Urinary bladder (tissue), 4 donors: Measurements from ENCODE around the gene WNT7B. TPM values are rescaled to one million over a fixed set of nuclear protein-coding genes. Genes with fewer than 3 reads are reported as not detected.
A peak's percentile ranks its signal among the peaks of the same experiment; 100 is the strongest.

Experiments
- DNase-seq: peaks from one replicate; pipeline ENCODE4 v3.0.0-alpha.2; 2015; ENCODE audit errors: extremely low spot score
- H3K27ac ChIP-seq: one replicate; pipeline ENCODE4 v1.5.1; 2013; ENCODE audit warnings: low read depth, mild to moderate bottlenecking, moderate library complexity
- H3K36me3 ChIP-seq: one replicate; pipeline ENCODE4 v1.6.1; 2013; ENCODE audit warnings: mild to moderate bottlenecking, moderate library complexity; ENCODE audit not compliant: insufficient read depth
- H3K4me1 ChIP-seq: one replicate; pipeline ENCODE4 v1.6.1; 2013; ENCODE audit warnings: mild to moderate bottlenecking, moderate library complexity; ENCODE audit not compliant: insufficient read depth
- H3K4me3 ChIP-seq: one replicate; pipeline ENCODE4 v1.5.1; 2013; ENCODE audit warnings: low read depth, low read length
- WGBS: extraction: QIAGEN DNeasy Blood & Tissue Kit; methylation state at CpG from one replicate; pipeline ENCODE4 v1.1.7; 2013; 5-methylcytosine and 5-hydroxymethylcytosine counted together
- polyA plus RNA-seq: library from polyadenylated mRNA; stranded (reverse); fragments of 200-250 nt; gene quantifications from one replicate; pipeline ENCODE4 v1.2.3, GENCODE V29; 2013
- total RNA-seq: library from RNA; depleted of rRNA; stranded (reverse); fragments of >200 nt; gene quantifications from one replicate; pipeline ENCODE4 v1.2.3, GENCODE V29; 2014
- donor health status: healthy with polysubstance abuse.
- donor health status: healthy.

Gene WNT7B
- total and polyA plus RNA-seq, 2 donors = 3.1 to 4.1 TPM

GRCh38 chr22:45938913-45939312 is 38.0 kb downstream of the WNT7B start:
- no peak for DNase-seq
- H3K4me1 ChIP-seq = no peaks in the 10 kb centered on the region
- no peak overlapping the region for H3K4me3 ChIP-seq
- H3K36me3 ChIP-seq = no peaks in the 10 kb centered on the region
- no peak overlapping the region for H3K27ac ChIP-seq
- 90% methylated on average over 3 of the region's 3 CpGs for WGBS

- Histone ChIP-seq H3K4me1 (no peaks in the 10 kb centered on the region), H3K27ac (no peak overlapping the region), H3K36me3 (no peaks in the 10 kb centered on the region), H3K4me3 (no peak overlapping the region)
- no peak for DNase-seq
- 96% methylated on average over 8 of the region's 8 CpGs for WGBS
Observed at GRCh38 chr22:45937960-45938359, 39.0 kb downstream of the WNT7B start.

- H3K4me3 ChIP-seq = no peak overlapping the region
- H3K4me1 ChIP-seq = no peaks in the 10 kb centered on the region
- H3K36me3 ChIP-seq = no peaks in the 10 kb centered on the region
- no peak overlapping the region for H3K27ac ChIP-seq
- DNase-seq = no peak
- 83% methylated on average over 6 of the region's 6 CpGs for WGBS
Observed at GRCh38 chr22:45935573-45935972, 41.4 kb downstream of the WNT7B start.

- WGBS = 24% methylated on average over 27 of the region's 27 CpGs
- Histone ChIP-seq H3K27ac (no peak overlapping the region), H3K4me1 (no peaks in the 10 kb centered on the region), H3K36me3 (no peaks in the 10 kb centered on the region), H3K4me3 (no peak overlapping the region)
- DNase-seq = peak; percentile 42
Observed at GRCh38 chr22:45934659-45935341, 42.2 kb downstream of the WNT7B start.

- H3K4me1 ChIP-seq = no peaks in the 10 kb centered on the region
- no peaks in the 10 kb centered on the region for H3K36me3 ChIP-seq
- H3K27ac ChIP-seq = no peak overlapping the region
- no peak for DNase-seq
- H3K4me3 ChIP-seq = no peak overlapping the region
- 75% methylated on average over 6 of the region's 6 CpGs for WGBS
Observed at GRCh38 chr22:45934168-45934564, 42.8 kb downstream of the WNT7B start.

GRCh38 chr22:45933506-45934167 is 43.3 kb downstream of the WNT7B start:
- WGBS = 86% methylated on average over 18 of the region's 18 CpGs
- Histone ChIP-seq H3K27ac (no peak overlapping the region), H3K4me1 (no peaks in the 10 kb centered on the region), H3K36me3 (no peaks in the 10 kb centered on the region), H3K4me3 (no peak overlapping the region)
- DNase-seq = no peak

- H3K4me3 ChIP-seq = no peak overlapping the region
- WGBS = 75% methylated on average over 6 of the region's 6 CpGs
- DNase-seq = no peak
- H3K36me3 ChIP-seq = no peaks in the 10 kb centered on the region
- H3K4me1 ChIP-seq = no peaks in the 10 kb centered on the region
- H3K27ac ChIP-seq = no peak overlapping the region
Observed at GRCh38 chr22:45932071-45932470, 44.9 kb downstream of the WNT7B start.

GRCh38 chr22:45931042-45931441 is 45.9 kb downstream of the WNT7B start:
- Histone ChIP-seq H3K36me3 (no peaks in the 10 kb centered on the region), H3K4me1 (no peaks in the 10 kb centered on the region), H3K4me3 (no peak overlapping the region), H3K27ac (no peak overlapping the region)
- DNase-seq = no peak
- 82% methylated on average over 38 of the region's 38 CpGs for WGBS

- H3K4me1 ChIP-seq = no peaks in the 10 kb centered on the region
- no peak overlapping the region for H3K27ac ChIP-seq
- DNase-seq = peak; percentile 15
- H3K36me3 ChIP-seq = no peaks in the 10 kb centered on the region
- 46% methylated on average over 14 of the region's 14 CpGs for WGBS
- H3K4me3 ChIP-seq = no peak overlapping the region
Observed at GRCh38 chr22:45930324-45930723, 46.6 kb downstream of the WNT7B start.

GRCh38 chr22:45929649-45930048 is 47.3 kb downstream of the WNT7B start:
- H3K4me1 ChIP-seq = no peaks in the 10 kb centered on the region
- no peaks in the 10 kb centered on the region for H3K36me3 ChIP-seq
- DNase-seq = no peak
- H3K27ac ChIP-seq = no peak overlapping the region
- 88% methylated on average over 4 of the region's 4 CpGs for WGBS
- no peak overlapping the region for H3K4me3 ChIP-seq

- DNase-seq = no peak
- H3K27ac ChIP-seq = no peak overlapping the region
- 83% methylated on average over 10 of the region's 10 CpGs for WGBS
- no peak overlapping the region for H3K4me3 ChIP-seq
- H3K36me3 ChIP-seq = no peaks in the 10 kb centered on the region
- H3K4me1 ChIP-seq = no peaks in the 10 kb centered on the region
Observed at GRCh38 chr22:45928726-45929368, 48.1 kb downstream of the WNT7B start.

GRCh38 chr22:45927059-45927458 is 49.9 kb downstream of the WNT7B start:
- no peak for DNase-seq
- no peak overlapping the region for H3K4me3 ChIP-seq
- H3K36me3 ChIP-seq = no peaks in the 10 kb centered on the region
- no peak overlapping the region for H3K27ac ChIP-seq
- H3K4me1 ChIP-seq = no peaks in the 10 kb centered on the region
- WGBS = 83% methylated on average over 9 of the region's 9 CpGs

GRCh38 chr22:45926433-45926832 is 50.5 kb downstream of the WNT7B start:
- WGBS = 86% methylated on average over 11 of the region's 11 CpGs
- H3K4me1 ChIP-seq = no peaks in the 10 kb centered on the region
- H3K36me3 ChIP-seq = no peaks in the 10 kb centered on the region
- DNase-seq = no peak
- no peak overlapping the region for H3K4me3 ChIP-seq
- H3K27ac ChIP-seq = no peak overlapping the region

- Histone ChIP-seq H3K4me1 (no peaks in the 10 kb centered on the region), H3K27ac (no peak overlapping the region), H3K36me3 (no peaks in the 10 kb centered on the region), H3K4me3 (no peak overlapping the region)
- DNase-seq = no peak
- WGBS = 87% methylated on average over 16 of the region's 16 CpGs
Observed at GRCh38 chr22:45925811-45926351, 51.1 kb downstream of the WNT7B start.
